Measurements from ENCODE around the gene ISLR. TPM values are rescaled to one million over a fixed set of nuclear protein-coding genes. Genes with fewer than 3 reads are reported as not detected.

ISLR gene
- total and polyA plus RNA-seq, 2 of the 8 experiments (the other 6 are each of a cell fraction or from before 2014, with no cell fraction given), result 0.29 to 0.35 TPM

- H2BK5ac ChIP-seq (ENCODE audit: low read depth, low read length), result peak overlapping the region; percentile 91; the same call in 1 of the 2 replicates
- H3K23ac ChIP-seq (ENCODE audit: insufficient read length), result no peak overlapping the region
- H4K8ac ChIP-seq (ENCODE audit: extremely low read depth, insufficient read depth, low read length), result no peak overlapping the region; the same call in 1 of the 2 replicates
- peak overlapping the region; percentile 88; the same call in 1 of the 2 replicates for H2BK15ac ChIP-seq (ENCODE audit: low read length)
- H4K20me1 ChIP-seq (replicated peaks in 1 of 2; ENCODE audit: control insufficient read depth in 1 of 2, insufficient read depth in 2 of 2, low read length in 2 of 2), result no peaks in the 10 kb centered on the region
- H4K5ac ChIP-seq (ENCODE audit: insufficient read length, low read depth, low read length), result no peak overlapping the region
- DNase-seq (ENCODE audit: low read depth in 1 of 2, low spot score in 2 of 2) (no peak), FAIRE-seq (no peak)
- H3K36me3 ChIP-seq (ENCODE audit: control insufficient read depth in 2 of 4, insufficient read depth in 4 of 4, low read length in 3 of 4), result no peaks in the 10 kb centered on the region
- H3K9ac ChIP-seq (replicated peaks in 1 of 4; ENCODE audit: extremely low read depth in 1 of 4, low read depth in 3 of 4, low read length in 3 of 4), result no peak overlapping the region
- ChIA-PET CTCF (ENCODE audit: partially characterized antibody) (interaction anchor here (0.5 to 2.9 kb wide), 15 partner anchors 10 to 282 kb away, joined by 3 to 14 read pairs (median 4); partner anchors contain the start of gene ISLR2), POLR2A (ENCODE audit: partially characterized antibody) (interaction anchor here (1.2 to 5.9 kb wide), 6 partner anchors 12 to 87 kb away, joined by 3 to 38 read pairs (median 4); no protein-coding TSS in a partner anchor)
- H3K79me1 ChIP-seq (ENCODE audit: low read depth, low read length), result no peaks in the 10 kb centered on the region
- H2AK5ac ChIP-seq (ENCODE audit: low read depth, low read length), result peak overlapping the region; percentile 76; the same call in 1 of the 2 replicates
- H3K27me3 ChIP-seq (replicated peaks in 1 of 4; ENCODE audit: control insufficient read depth in 3 of 4, extremely low read depth in 1 of 4, insufficient read depth in 3 of 4, low read length in 3 of 4), result peaks cover 0 to 11% (median 4%) of the 10 kb centered on the region in 4 experiments; a peak in 3 of 7 replicates
- H4K91ac ChIP-seq (replicated peaks; ENCODE audit: insufficient read length, low read length), result peak overlapping the region; percentile 70
- H2AFZ ChIP-seq (ENCODE audit: low read length), result no peak overlapping the region
- peak overlapping the region; percentile 24 to 40; a peak in 3 of 4 replicates for H3K4me2 ChIP-seq (ENCODE audit: insufficient read depth in 1 of 2, low read depth in 2 of 2, low read length in 2 of 2)
- H3K9me3 ChIP-seq (ENCODE audit: insufficient read depth in 2 of 2, low read depth in 1 of 2, low read length in 1 of 2), result no peaks in the 10 kb centered on the region
- peak overlapping the region; percentile 88 for H2BK12ac ChIP-seq (ENCODE audit: low read depth, low read length)
- no peaks in the 10 kb centered on the region for H3K79me2 ChIP-seq (ENCODE audit: control insufficient read depth in 1 of 2, insufficient read depth in 2 of 2, low read length in 2 of 2)
- no peak overlapping the region for H3K27ac ChIP-seq (ENCODE audit: low read depth, low read length)
- WGBS, 2 experiments (ENCODE audit: extremely low coverage in 1 of 2, insufficient coverage in 1 of 2, insufficient read length in 1 of 2, insufficient replicate concordance in 2 of 2, low coverage in 1 of 2, low lambda C conversion rate in 2 of 2, missing lambda C conversion rate in 1 of 2), result 45% methylated on average over 5 of the region's 5 CpGs; no CpG with 5 or more reads in 1 of the 2 experiments
- 0 out of 2 replicates have a peak overlapping the region, but pooled peaks have one; percentile 21 for H2BK20ac ChIP-seq (ENCODE audit: low read length)
- no peak overlapping the region for H3K14ac ChIP-seq (ENCODE audit: insufficient read length)
- H3K56ac ChIP-seq (replicated peaks; ENCODE audit: insufficient read length, low read depth, low read length), result no peak overlapping the region
- no peak overlapping the region for H3K4ac ChIP-seq (replicated peaks; ENCODE audit: insufficient read length, low read depth, low read length)
- peak overlapping the region; percentile 84 for H3K18ac ChIP-seq (ENCODE audit: extremely low read depth, low read length)
- H3K4me1 ChIP-seq (replicated peaks in 1 of 4; ENCODE audit: control insufficient read depth in 3 of 4, insufficient read depth in 4 of 4, low read length in 3 of 4), result peaks cover 25 to 56% (median 41%) of the 10 kb centered on the region in 4 experiments
- peak overlapping the region; percentile 48 for H2BK120ac ChIP-seq (replicated peaks; ENCODE audit: low read depth, low read length)
- H3K4me3 ChIP-seq (ENCODE audit: extremely low read depth in 1 of 4, insufficient read depth in 2 of 4, low read depth in 3 of 4, low read length in 4 of 4), result peak overlapping the region in 1 of 4 experiments; percentile 21; a peak in 4 of 8 replicates
- no peaks in the 10 kb centered on the region for H3K23me2 ChIP-seq (ENCODE audit: low read depth, low read length)
Observed at GRCh38 chr15:74209560-74209958, 36.0 kb downstream of the ISLR start.

All from H1 (cell line).